KMS-11 (cell line): ENCODE measurements around the gene NBAS.

Experiments used
- H2AFZ ChIP-seq: fragments of 200-600 bp; sonication (generic); 2 replicates; pipeline ENCODE4 v1.6.1; 2016; ENCODE audit warnings: antibody characterized with exemption, mixed run types, low read depth
- H3K27ac ChIP-seq: fragments of 200-600 bp; sonication (generic); 2 replicates; pipeline ENCODE4 v1.6.1; 2016; ENCODE audit warnings: mild to moderate bottlenecking, mixed run types
- H3K27me3 ChIP-seq: fragments of 200-600 bp; sonication (generic); 2 replicates; pipeline ENCODE4 v1.6.1; 2017; ENCODE audit warnings: mild to moderate bottlenecking, low read depth, mixed run types, moderate library complexity; ENCODE audit not compliant: insufficient read depth
- H3K36me3 ChIP-seq: fragments of 200-600 bp; sonication (generic); 2 replicates; pipeline ENCODE4 v1.6.1; 2017; ENCODE audit warnings: mild to moderate bottlenecking, mixed run types; ENCODE audit not compliant: insufficient read depth
- H3K4me1 ChIP-seq: fragments of 200-600 bp; sonication (generic); 2 replicates; pipeline ENCODE4 v1.6.1; 2016; ENCODE audit warnings: mild to moderate bottlenecking, low read depth, mixed run types; ENCODE audit not compliant: poor library complexity, severe bottlenecking
- H3K4me2 ChIP-seq: fragments of 200-600 bp; sonication (generic); 2 replicates; pipeline ENCODE4 v1.7.0; 2016; ENCODE audit warnings: mild to moderate bottlenecking, mixed run types
- H3K4me3 ChIP-seq: fragments of 200-600 bp; sonication (generic); IDR thresholded peaks from 2 replicates; pipeline ENCODE4 v1.6.1; 2017; ENCODE audit warnings: low read depth, low read length, mixed read lengths; ENCODE audit not compliant: insufficient read depth
- H3K79me2 ChIP-seq: fragments of 200-600 bp; sonication (generic); 2 replicates; pipeline ENCODE4 v1.6.1; 2016; ENCODE audit warnings: low read depth, mixed run types; ENCODE audit not compliant: insufficient read depth
- H3K9ac ChIP-seq: fragments of 200-600 bp; sonication (generic); 2 replicates; pipeline ENCODE4 v1.6.1; 2016; ENCODE audit warnings: mild to moderate bottlenecking, mixed run types
- H4K20me1 ChIP-seq: fragments of 200-600 bp; sonication (generic); 2 replicates; pipeline ENCODE4 v1.6.1; 2016; ENCODE audit warnings: mild to moderate bottlenecking, mixed run types; ENCODE audit not compliant: insufficient read depth
- TF ChIP-seq, protein P1 (sequence below): fragments of 200-600 bp; sonication (generic); conservative IDR thresholded peaks from 2 replicates; pipeline ENCODE4 v1.6.1; 2017; ENCODE audit warnings: low read depth, mild to moderate bottlenecking, antibody characterized with exemption, low read length, moderate library complexity, mixed read lengths

Gene NBAS

DNA sequence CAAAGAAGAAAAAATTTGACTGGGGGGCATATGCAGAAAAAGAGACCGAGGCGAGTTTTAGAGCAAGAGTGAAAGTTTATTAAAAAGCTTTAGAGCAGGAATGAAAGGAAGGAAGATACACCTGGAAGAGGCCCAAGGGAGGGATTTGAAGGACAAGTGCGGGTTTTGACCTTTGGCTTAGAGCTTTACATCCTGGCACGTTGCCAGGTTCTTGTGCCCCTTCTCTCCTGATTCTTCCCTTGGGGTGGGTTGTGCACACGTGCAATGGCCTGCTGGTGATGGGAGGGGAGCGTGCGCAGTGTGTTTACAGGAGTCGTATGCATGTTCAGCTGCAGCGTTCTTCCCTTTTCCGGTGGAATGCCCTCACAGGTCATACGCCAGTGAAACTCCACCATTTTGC is 208.8 kb downstream of the NBAS start:
- H2AFZ ChIP-seq: no peak overlapping the region
- no peaks in the 10 kb centered on the region for H3K4me1 ChIP-seq
- no peaks in the 10 kb centered on the region for H3K79me2 ChIP-seq
- H3K36me3 ChIP-seq: no peaks in the 10 kb centered on the region
- no peak overlapping the region for H3K4me2 ChIP-seq
- TF ChIP-seq, protein P1, sequence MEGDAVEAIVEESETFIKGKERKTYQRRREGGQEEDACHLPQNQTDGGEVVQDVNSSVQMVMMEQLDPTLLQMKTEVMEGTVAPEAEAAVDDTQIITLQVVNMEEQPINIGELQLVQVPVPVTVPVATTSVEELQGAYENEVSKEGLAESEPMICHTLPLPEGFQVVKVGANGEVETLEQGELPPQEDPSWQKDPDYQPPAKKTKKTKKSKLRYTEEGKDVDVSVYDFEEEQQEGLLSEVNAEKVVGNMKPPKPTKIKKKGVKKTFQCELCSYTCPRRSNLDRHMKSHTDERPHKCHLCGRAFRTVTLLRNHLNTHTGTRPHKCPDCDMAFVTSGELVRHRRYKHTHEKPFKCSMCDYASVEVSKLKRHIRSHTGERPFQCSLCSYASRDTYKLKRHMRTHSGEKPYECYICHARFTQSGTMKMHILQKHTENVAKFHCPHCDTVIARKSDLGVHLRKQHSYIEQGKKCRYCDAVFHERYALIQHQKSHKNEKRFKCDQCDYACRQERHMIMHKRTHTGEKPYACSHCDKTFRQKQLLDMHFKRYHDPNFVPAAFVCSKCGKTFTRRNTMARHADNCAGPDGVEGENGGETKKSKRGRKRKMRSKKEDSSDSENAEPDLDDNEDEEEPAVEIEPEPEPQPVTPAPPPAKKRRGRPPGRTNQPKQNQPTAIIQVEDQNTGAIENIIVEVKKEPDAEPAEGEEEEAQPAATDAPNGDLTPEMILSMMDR: no peak
- no peak overlapping the region for H3K4me3 ChIP-seq
- no peak overlapping the region for H3K27ac ChIP-seq
- no peak overlapping the region for H3K9ac ChIP-seq
- H3K27me3 ChIP-seq: no peaks in the 10 kb centered on the region
- no peaks in the 10 kb centered on the region for H4K20me1 ChIP-seq

DNA sequence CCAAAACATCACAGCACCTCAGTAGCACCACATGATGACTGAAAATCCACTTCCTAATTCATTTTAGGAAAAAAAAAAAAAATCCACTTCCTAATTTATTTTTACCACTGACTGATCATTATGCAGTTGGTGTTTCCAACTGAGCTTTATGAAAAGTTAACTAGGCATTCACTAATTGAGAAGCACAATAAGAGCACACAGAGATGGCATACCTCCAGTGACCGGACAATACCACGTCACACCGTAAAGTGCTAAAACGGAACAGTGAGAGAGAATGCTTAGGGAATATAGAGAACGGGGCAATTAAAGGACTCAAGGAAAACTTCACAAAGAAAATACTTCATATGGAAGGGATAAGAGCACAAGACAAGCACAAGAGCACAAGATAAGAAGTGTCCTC is 212.5 kb downstream of the NBAS start:
- no peak overlapping the region for H3K27ac ChIP-seq
- no peaks in the 10 kb centered on the region for H3K4me1 ChIP-seq
- no peak overlapping the region for H2AFZ ChIP-seq
- no peak overlapping the region for H3K4me3 ChIP-seq
- H3K36me3 ChIP-seq: no peaks in the 10 kb centered on the region
- no peaks in the 10 kb centered on the region for H3K27me3 ChIP-seq
- no peak overlapping the region for H3K9ac ChIP-seq
- H3K4me2 ChIP-seq: no peak overlapping the region
- no peaks in the 10 kb centered on the region for H4K20me1 ChIP-seq
- TF ChIP-seq, protein P1: no peak
- H3K79me2 ChIP-seq: no peaks in the 10 kb centered on the region

DNA sequence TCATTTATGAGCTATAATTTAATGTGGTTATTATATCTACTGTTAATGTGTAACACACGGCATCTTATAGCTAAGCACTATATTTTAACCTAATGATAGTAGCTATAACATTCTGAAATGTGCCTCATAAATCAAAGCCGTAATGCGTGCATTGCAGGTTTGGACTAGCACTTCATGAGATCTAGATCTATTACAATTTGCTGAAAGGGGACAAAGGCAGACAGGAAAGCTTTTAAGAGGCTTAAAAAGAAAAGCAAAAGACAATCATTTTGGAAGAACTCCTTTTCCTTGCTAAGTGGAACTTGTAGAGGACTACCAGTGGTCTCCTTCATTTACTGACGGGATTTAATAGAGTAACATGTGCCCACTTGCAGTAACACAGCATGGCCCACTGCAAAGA is 213.1 kb downstream of the NBAS start:
- Histone ChIP-seq H3K4me2 (no peak overlapping the region), H3K27me3 (no peaks in the 10 kb centered on the region), H3K27ac (no peak overlapping the region), H3K36me3 (no peaks in the 10 kb centered on the region), H4K20me1 (no peaks in the 10 kb centered on the region), H3K9ac (no peak overlapping the region), H2AFZ (no peak overlapping the region), H3K4me1 (no peaks in the 10 kb centered on the region), H3K4me3 (no peak overlapping the region), H3K79me2 (no peaks in the 10 kb centered on the region)
- TF ChIP-seq, protein P1: no peak

DNA sequence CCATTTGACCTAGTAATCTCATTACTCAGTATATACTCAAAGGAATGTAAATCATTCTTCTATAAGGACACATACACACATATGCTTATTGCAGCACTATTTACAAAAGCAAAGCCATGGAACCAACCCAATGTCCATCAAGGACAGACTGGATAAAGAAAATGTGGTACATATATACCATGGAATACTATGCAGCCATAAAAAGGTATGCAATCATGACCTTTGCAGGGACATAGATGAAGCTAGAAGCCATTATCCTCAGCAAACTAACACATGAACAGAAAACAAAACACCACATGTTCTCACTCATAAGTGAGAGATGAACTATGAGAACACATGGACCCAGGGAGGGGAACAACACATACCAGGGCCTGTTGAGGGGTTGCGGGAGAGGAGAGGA is 214.5 kb downstream of the NBAS start:
- Histone ChIP-seq H4K20me1 (no peaks in the 10 kb centered on the region), H3K4me1 (no peaks in the 10 kb centered on the region), H3K79me2 (no peaks in the 10 kb centered on the region), H3K27me3 (no peaks in the 10 kb centered on the region), H3K36me3 (no peaks in the 10 kb centered on the region), H3K4me2 (no peak overlapping the region), H3K9ac (no peak overlapping the region), H2AFZ (no peak overlapping the region), H3K4me3 (no peak overlapping the region), H3K27ac (no peak overlapping the region)
- TF ChIP-seq, protein P1: no peak
